Tibial nerve (tissue), 3 donors: ENCODE measurements around the gene LPCAT4.

Source experiments
- POLR2A ChIP-seq, 2 donors: fragments of 450-650 bp; IDR thresholded peaks; one replicate each; pipeline ENCODE4 v1.6.1; 2017; ENCODE audit warnings: antibody characterized with exemption in 2 of 2, mild to moderate bottlenecking in 2 of 2, moderate library complexity in 2 of 2
- TF ChIP-seq, protein P1 (sequence below), 5 experiments: fragments of 200-600 bp in 3 of 5; fragments of 450-650 bp in 2 of 5; sonication (generic) in 3 of 5; IDR thresholded peaks; one replicate each; pipeline ENCODE4 v1.5.1; 2016 to 2019; ENCODE audit warnings: antibody characterized with exemption in 5 of 5, mild to moderate bottlenecking in 3 of 5, moderate library complexity in 2 of 5

DNA sequence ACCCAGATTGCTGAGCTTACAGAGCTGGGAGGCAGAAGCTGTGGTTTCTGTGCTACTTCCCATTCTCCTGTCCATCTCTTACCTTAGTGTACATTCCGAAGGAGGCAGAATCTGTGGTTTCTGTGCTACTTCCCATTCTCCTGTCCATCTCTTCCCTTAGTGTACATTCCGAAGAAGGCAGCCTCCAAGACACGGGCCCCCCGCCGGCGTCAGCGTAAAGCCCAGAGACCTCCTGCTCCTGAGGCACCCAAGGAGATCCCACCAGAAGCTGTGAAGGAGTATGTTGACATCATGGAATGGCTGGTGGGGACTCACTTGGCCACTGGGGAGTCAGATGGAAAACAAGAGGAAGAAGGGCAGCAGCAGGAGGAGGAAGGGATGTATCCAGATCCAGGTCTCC lies 12.7 kb downstream of the LPCAT4 start:
- TF ChIP-seq, protein P1, sequence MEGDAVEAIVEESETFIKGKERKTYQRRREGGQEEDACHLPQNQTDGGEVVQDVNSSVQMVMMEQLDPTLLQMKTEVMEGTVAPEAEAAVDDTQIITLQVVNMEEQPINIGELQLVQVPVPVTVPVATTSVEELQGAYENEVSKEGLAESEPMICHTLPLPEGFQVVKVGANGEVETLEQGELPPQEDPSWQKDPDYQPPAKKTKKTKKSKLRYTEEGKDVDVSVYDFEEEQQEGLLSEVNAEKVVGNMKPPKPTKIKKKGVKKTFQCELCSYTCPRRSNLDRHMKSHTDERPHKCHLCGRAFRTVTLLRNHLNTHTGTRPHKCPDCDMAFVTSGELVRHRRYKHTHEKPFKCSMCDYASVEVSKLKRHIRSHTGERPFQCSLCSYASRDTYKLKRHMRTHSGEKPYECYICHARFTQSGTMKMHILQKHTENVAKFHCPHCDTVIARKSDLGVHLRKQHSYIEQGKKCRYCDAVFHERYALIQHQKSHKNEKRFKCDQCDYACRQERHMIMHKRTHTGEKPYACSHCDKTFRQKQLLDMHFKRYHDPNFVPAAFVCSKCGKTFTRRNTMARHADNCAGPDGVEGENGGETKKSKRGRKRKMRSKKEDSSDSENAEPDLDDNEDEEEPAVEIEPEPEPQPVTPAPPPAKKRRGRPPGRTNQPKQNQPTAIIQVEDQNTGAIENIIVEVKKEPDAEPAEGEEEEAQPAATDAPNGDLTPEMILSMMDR (IDR thresholded peaks at IDR 0.05): no peak
- no peak for TF ChIP-seq POLR2A (IDR thresholded peaks at IDR 0.05)
